Esophagus muscularis mucosa (tissue), 3 donors: Measurements from ENCODE around the gene MRPL28.

Experiments
- POLR2A ChIP-seq: fragments of 450-650 bp; IDR thresholded peaks from one replicate; pipeline ENCODE4 v1.6.1; 2017; ENCODE audit warnings: antibody characterized with exemption, moderate library complexity, mild to moderate bottlenecking, low read depth
- POLR2AphosphoS5 ChIP-seq, 2 donors: sonication (generic); formaldehyde crosslinking; IDR thresholded peaks; one replicate each; pipeline ENCODE4 v1.6.1; 2017; ENCODE audit warnings: antibody characterized with exemption in 2 of 2
- TF ChIP-seq, protein P1 (sequence below), 3 experiments: fragments of 200-600 bp in 2 of 3; fragments of 450-650 bp in 1 of 3; sonication (generic) in 2 of 3; IDR thresholded peaks; one replicate each; pipeline ENCODE4 v1.5.1; 2017 to 2019; ENCODE audit warnings: antibody characterized with exemption in 3 of 3, mild to moderate bottlenecking in 2 of 3, moderate library complexity in 1 of 3

DNA sequence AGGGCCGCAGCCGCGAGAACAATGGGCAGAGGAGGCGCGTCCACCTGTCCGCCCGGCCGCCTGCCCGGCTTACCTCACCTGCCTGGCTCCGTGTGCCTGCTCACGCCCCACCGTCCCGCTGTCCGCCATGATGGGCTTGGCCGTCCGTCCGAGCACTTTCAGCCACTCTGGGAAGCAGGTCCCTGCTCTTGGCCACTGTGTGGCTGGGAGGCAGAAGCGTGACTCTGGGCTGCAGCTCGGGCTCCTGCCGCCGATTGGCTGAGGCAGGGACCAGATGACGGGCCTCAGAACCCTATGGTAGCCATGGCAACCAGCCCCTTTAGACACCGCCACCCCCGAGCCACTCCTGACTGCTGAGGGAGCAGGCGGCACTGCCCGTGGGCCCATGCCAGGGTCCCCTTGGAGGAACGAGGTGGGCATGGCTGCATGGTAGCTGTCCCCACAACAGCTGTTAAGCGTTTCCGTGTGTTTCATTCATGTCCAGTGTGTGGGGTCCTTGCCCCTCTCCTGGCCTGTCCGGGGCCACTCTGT lies 8.9 kb downstream of the MRPL28 start:
- no peak for TF ChIP-seq POLR2AphosphoS5 (IDR thresholded peaks at IDR 0.05)
- TF ChIP-seq, protein P1, sequence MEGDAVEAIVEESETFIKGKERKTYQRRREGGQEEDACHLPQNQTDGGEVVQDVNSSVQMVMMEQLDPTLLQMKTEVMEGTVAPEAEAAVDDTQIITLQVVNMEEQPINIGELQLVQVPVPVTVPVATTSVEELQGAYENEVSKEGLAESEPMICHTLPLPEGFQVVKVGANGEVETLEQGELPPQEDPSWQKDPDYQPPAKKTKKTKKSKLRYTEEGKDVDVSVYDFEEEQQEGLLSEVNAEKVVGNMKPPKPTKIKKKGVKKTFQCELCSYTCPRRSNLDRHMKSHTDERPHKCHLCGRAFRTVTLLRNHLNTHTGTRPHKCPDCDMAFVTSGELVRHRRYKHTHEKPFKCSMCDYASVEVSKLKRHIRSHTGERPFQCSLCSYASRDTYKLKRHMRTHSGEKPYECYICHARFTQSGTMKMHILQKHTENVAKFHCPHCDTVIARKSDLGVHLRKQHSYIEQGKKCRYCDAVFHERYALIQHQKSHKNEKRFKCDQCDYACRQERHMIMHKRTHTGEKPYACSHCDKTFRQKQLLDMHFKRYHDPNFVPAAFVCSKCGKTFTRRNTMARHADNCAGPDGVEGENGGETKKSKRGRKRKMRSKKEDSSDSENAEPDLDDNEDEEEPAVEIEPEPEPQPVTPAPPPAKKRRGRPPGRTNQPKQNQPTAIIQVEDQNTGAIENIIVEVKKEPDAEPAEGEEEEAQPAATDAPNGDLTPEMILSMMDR (IDR thresholded peaks at IDR 0.05), result no peak
- TF ChIP-seq POLR2A, result no peak
